HFF-Myc (cell line): ENCODE measurements around the gene KCTD21.
A peak's percentile ranks its signal among the peaks of the same experiment; 100 is the strongest.
"Not testable (repeated sequence)": the region's sequence is repeated elsewhere in the genome, so short reads cannot be mapped to it uniquely, and the experiment has no call there.

Experiments
- DNase-seq: peaks from one replicate; pipeline ENCODE4 v3.0.0-alpha.2; 2011; ENCODE audit warnings: low read depth; ENCODE audit errors: extremely low read depth
- H3K4me3 ChIP-seq: replicated peaks from 2 replicates; pipeline ENCODE4 v1.5.1; 2011; ENCODE audit warnings: low read depth, mild to moderate bottlenecking, control low read depth, low read length
- CTCF ChIP-seq: IDR thresholded peaks from 2 replicates; pipeline ENCODE4 v1.5.1; 2012; ENCODE audit warnings: mild to moderate bottlenecking, low read depth, low read length, control low read depth; ENCODE audit errors: missing control alignments

The KCTD21 gene

GRCh38 chr11:78188286-78189173 is at the start of gene KCTD21, which contains the start of gene USP35:
KCTD21 (minus strand) TSS chr11:78188626; CDS start chr11:78174554, 14,072 bp downstream.
USP35 (plus strand) TSS chr11:78188919; CDS start chr11:78196246, 7,327 bp downstream.
- TF ChIP-seq CTCF, result no peak
- peak; percentile 89 for DNase-seq
- peak within 1 kb of the TSS; percentile 79 for H3K4me3 ChIP-seq

GRCh38 chr11:78237293-78238046 is 49.0 kb upstream of the KCTD21 start:
- TF ChIP-seq CTCF, result no peak
- DNase-seq, result no peak

GRCh38 chr11:78234006-78234405 is 45.6 kb upstream of the KCTD21 start:
- TF ChIP-seq CTCF, result no peak
- DNase-seq, result no peak
- no peak overlapping the region for H3K4me3 ChIP-seq

More at GRCh38 chr11:78237293-78238046, 49.0 kb upstream of the KCTD21 start:
- no peak overlapping the region for H3K4me3 ChIP-seq

- DNase-seq, result not testable (repeated sequence)
Measured at GRCh38 chr11:78233046-78233445, 44.6 kb upstream of the KCTD21 start.

GRCh38 chr11:78231962-78232501 is 43.6 kb upstream of the KCTD21 start:
- DNase-seq, result no peak
- no peak overlapping the region for H3K4me3 ChIP-seq
- no peak for TF ChIP-seq CTCF

More at GRCh38 chr11:78233046-78233445, 44.6 kb upstream of the KCTD21 start:
- H3K4me3 ChIP-seq, result not testable (repeated sequence)

- no peak overlapping the region for H3K4me3 ChIP-seq
- DNase-seq, result no peak
- TF ChIP-seq CTCF, result no peak
Measured at GRCh38 chr11:78230161-78230877, 41.9 kb upstream of the KCTD21 start.
